A673 (cell line): ENCODE data around the gene TECTA.
A peak's percentile ranks its signal among the peaks of the same experiment; 100 is the strongest.

ENCODE experiments used
- CTCF ChIP-seq: fragments of 300-800, 200-600 bp; sonication (generic); conservative IDR thresholded peaks from 2 replicates; pipeline ENCODE4 v1.5.1; 2017; ENCODE audit warnings: low read depth, mild to moderate bottlenecking, antibody characterized with exemption, low read length, moderate library complexity, mixed read lengths
- EZH2 ChIP-seq: fragments of 200-600 bp; sonication (generic); IDR thresholded peaks from 2 replicates; pipeline ENCODE4 v1.6.1; 2017; ENCODE audit warnings: borderline replicate concordance, low read depth, mild to moderate bottlenecking, mixed read lengths, antibody characterized with exemption, low read length; ENCODE audit not compliant: poor library complexity, severe bottlenecking

DNA sequence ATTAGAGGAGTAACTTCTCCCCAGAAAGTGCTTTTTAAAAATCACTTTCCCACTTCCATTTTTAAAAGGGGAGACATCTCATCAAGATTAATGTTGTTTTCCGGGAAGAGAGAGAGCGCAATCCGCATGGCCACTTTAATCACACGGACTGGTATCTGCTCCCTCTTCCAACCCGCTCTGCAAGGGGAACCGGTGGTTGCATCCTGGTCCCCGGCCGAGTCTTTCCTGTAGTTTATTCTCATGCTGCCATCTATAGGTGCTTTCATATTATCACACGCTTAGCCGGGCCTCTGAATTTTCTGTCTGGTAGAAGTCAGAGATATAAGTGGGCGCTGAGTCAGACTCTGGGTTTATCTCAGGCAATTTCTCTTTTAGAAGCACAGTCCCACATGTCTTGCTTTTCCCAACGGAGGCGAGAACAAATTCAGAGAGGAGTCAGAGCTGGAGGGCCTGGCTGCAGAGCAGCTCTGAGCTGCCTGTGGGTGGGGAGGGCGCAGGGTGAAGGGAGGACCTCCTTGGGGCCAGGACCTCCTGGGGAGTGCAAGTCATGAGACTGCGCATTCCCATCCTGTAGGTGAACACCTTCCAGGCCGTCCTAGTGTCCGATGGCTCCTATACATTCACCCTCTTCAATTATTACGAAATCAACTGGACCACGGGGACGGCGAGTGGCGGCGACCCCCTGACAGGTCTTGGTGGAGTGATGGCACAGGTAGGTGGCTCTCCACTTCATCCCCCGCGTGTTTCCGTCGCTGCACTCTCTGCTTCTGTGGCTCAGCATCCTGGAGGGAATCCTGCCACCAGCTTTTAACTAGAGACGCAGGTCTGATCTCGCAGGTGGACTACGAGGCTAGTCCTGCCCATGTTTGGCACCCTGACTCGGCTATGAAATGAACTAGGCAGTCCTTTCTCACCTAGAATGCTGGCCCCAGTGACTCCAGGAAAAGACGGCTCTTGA lies 11.7 kb downstream of the TECTA start:
- peak; percentile 69 for TF ChIP-seq CTCF
- TF ChIP-seq EZH2 = no peak
